IMR-90 (cell line): ENCODE measurements around the gene SLF2. TPM values are rescaled to one million over a fixed set of nuclear protein-coding genes. Genes with fewer than 3 reads are reported as not detected.

Experiments
- ATAC-seq: fragments of 200-7000 bp; cut with Tn5 transposase; 2 replicates; pipeline ENCODE4 v1.9.1; 2020; ENCODE audit warnings: low read depth, mild to moderate bottlenecking, moderate library complexity
- BruUV-seq: library from RNA; stranded (reverse); fragments of 400-500 nt; replicated peaks from 2 replicates; lab custom pipeline; 2021; lab: Mats Ljungman, UMichigan
- CTCF ChIA-PET: fragments of 300-600 bp; formaldehyde crosslinking; extraction: SDS; loops from one replicate; lab custom pipeline; 2021; ENCODE audit warnings: antibody characterized with exemption; lab: Yijun Ruan, JAX
- POLR2A ChIA-PET: fragments of 300-600 bp; sonication (Branson Sonifier 250); formaldehyde crosslinking; loops from one replicate; lab custom pipeline; 2022; ENCODE audit warnings: antibody characterized with exemption; ENCODE audit not compliant: unreplicated experiment; lab: Charles Lee
- DNase-seq: peaks from one replicate; pipeline ENCODE4 v3.0.0; 2013
- H2AFZ ChIP-seq: replicated peaks from 2 replicates; pipeline ENCODE3; 2013; ENCODE audit warnings: low read length, mild to moderate bottlenecking; ENCODE audit not compliant: poor library complexity
- H2AK5ac ChIP-seq: 2 replicates; pipeline ENCODE4 v1.6.1; 2013; ENCODE audit warnings: low read depth, low read length, inconsistent platforms
- H2AK9ac ChIP-seq: replicated peaks from 2 replicates; pipeline ENCODE3; 2013; ENCODE audit warnings: mild to moderate bottlenecking, low read depth, low read length, moderate library complexity; ENCODE audit not compliant: poor library complexity
- H2BK120ac ChIP-seq: 2 replicates; pipeline ENCODE4 v1.6.1; 2013; ENCODE audit warnings: low read depth, low read length, inconsistent platforms
- H2BK15ac ChIP-seq: 3 replicates; pipeline ENCODE4 v1.6.1; 2013; ENCODE audit warnings: low read depth, low read length, inconsistent platforms
- H2BK20ac ChIP-seq: 2 replicates; pipeline ENCODE4 v1.6.1; 2013; ENCODE audit warnings: low read depth, mild to moderate bottlenecking, inconsistent platforms, low read length, moderate library complexity
- H2BK5ac ChIP-seq: 2 replicates; pipeline ENCODE4 v1.6.1; 2013; ENCODE audit warnings: mild to moderate bottlenecking, low read depth, low read length, inconsistent platforms; ENCODE audit not compliant: poor library complexity, severe bottlenecking
- H3K14ac ChIP-seq: replicated peaks from 2 replicates; pipeline ENCODE4 v1.6.1; 2013; ENCODE audit warnings: low read depth, low read length, inconsistent platforms
- H3K18ac ChIP-seq: 2 replicates; pipeline ENCODE4 v1.6.1; 2013; ENCODE audit warnings: low read depth, low read length, control low read depth
- H3K23ac ChIP-seq: 2 replicates; pipeline ENCODE4 v1.6.1; 2013; ENCODE audit warnings: low read depth, low read length, inconsistent platforms
- H3K27ac ChIP-seq: 2 replicates; pipeline ENCODE4 v1.5.1; 2013; ENCODE audit warnings: mild to moderate bottlenecking, control low read depth, low read length; ENCODE audit not compliant: insufficient read depth
- H3K27me3 ChIP-seq: 2 replicates; pipeline ENCODE4 v1.6.1; 2013; ENCODE audit warnings: low read length; ENCODE audit not compliant: control insufficient read depth, insufficient read depth
- H3K36me3 ChIP-seq: 2 replicates; pipeline ENCODE4 v1.6.1; 2013; ENCODE audit warnings: low read length, mixed read lengths; ENCODE audit not compliant: control insufficient read depth, insufficient read depth
- H3K4ac ChIP-seq: 2 replicates; pipeline ENCODE4 v1.6.1; 2013; ENCODE audit warnings: low read depth, low read length, inconsistent platforms
- H3K4me1 ChIP-seq: 2 replicates; pipeline ENCODE4 v1.6.1; 2013; ENCODE audit warnings: low read length, mixed read lengths; ENCODE audit not compliant: control insufficient read depth, insufficient read depth
- H3K4me2 ChIP-seq: 2 replicates; pipeline ENCODE4 v1.6.1; 2013; ENCODE audit warnings: low read depth, mild to moderate bottlenecking, control low read depth, low read length, moderate library complexity
- H3K4me3 ChIP-seq: 2 replicates; pipeline ENCODE4 v1.5.1; 2013; ENCODE audit warnings: low read depth, mild to moderate bottlenecking, control low read depth, low read length, moderate library complexity; ENCODE audit not compliant: insufficient read depth
- H3K56ac ChIP-seq: 2 replicates; pipeline ENCODE4 v1.6.1; 2013; ENCODE audit warnings: low read length, inconsistent platforms; ENCODE audit not compliant: insufficient read depth; ENCODE audit errors: extremely low read depth
- H3K79me1 ChIP-seq, 2 experiments: 2 replicates each; pipeline ENCODE4 v1.6.1; 2013; ENCODE audit warnings: low read length in 2 of 2, inconsistent platforms in 1 of 2, low read depth in 1 of 2
- H3K9ac ChIP-seq: 2 replicates; pipeline ENCODE4 v1.6.1; 2013; ENCODE audit warnings: low read depth, low read length, control low read depth
- H3K9me1 ChIP-seq: 2 replicates; pipeline ENCODE4 v1.6.1; 2013; ENCODE audit warnings: low read length, inconsistent platforms; ENCODE audit not compliant: insufficient read depth
- H3K9me3 ChIP-seq: 2 replicates; pipeline ENCODE4 v1.6.1; 2013; ENCODE audit warnings: low read length; ENCODE audit not compliant: control insufficient read depth, insufficient read depth
- H4K20me1 ChIP-seq: 2 replicates; pipeline ENCODE4 v1.6.1; 2013; ENCODE audit warnings: low read length, inconsistent platforms; ENCODE audit not compliant: insufficient read depth
- H4K5ac ChIP-seq: 2 replicates; pipeline ENCODE4 v1.6.1; 2013; ENCODE audit warnings: mild to moderate bottlenecking, low read depth, low read length, control low read depth
- H4K8ac ChIP-seq, 2 experiments: 2 replicates each; pipeline ENCODE4 v1.6.1; 2013; ENCODE audit warnings: low read depth in 2 of 2, low read length in 2 of 2, control low read depth in 1 of 2, inconsistent platforms in 1 of 2
- H4K91ac ChIP-seq: 2 replicates; pipeline ENCODE4 v1.6.1; 2013; ENCODE audit warnings: low read depth, low read length, inconsistent platforms; ENCODE audit not compliant: insufficient read depth
- BHLHE40 ChIP-seq: fragments of 150-350 bp; IDR thresholded peaks from 2 replicates; pipeline ENCODE4 v1.6.1; 2016; ENCODE audit warnings: mild to moderate bottlenecking, low read depth, low read length
- CEBPB ChIP-seq: IDR thresholded peaks from 2 replicates; pipeline ENCODE4 v1.6.1; 2012; ENCODE audit warnings: low read depth, low read length, improper control_type of control experiment
- CHD1 ChIP-seq: IDR thresholded peaks from 2 replicates; pipeline ENCODE4 v1.6.1; 2012; ENCODE audit warnings: low read depth, low read length, improper control_type of control experiment
- FOS ChIP-seq: fragments of 150-350 bp; IDR thresholded peaks from 2 replicates; pipeline ENCODE4 v1.6.1; 2016; ENCODE audit warnings: low read depth, low read length
- MAFK ChIP-seq: IDR thresholded peaks from 2 replicates; pipeline ENCODE4 v1.6.1; 2012; ENCODE audit warnings: low read depth, low read length, improper control_type of control experiment
- MAZ ChIP-seq: IDR thresholded peaks from 2 replicates; pipeline ENCODE4 v1.6.1; 2012; ENCODE audit warnings: low read depth, mild to moderate bottlenecking, low read length, improper control_type of control experiment, moderate library complexity, borderline replicate concordance
- MXI1 ChIP-seq: IDR thresholded peaks from 2 replicates; pipeline ENCODE4 v1.6.1; 2012; ENCODE audit warnings: low read depth, mild to moderate bottlenecking, low read length, moderate library complexity, borderline replicate concordance
- NFE2L2 ChIP-seq: fragments of 150-350 bp; IDR thresholded peaks from 2 replicates; pipeline ENCODE4 v1.6.1; 2016; ENCODE audit warnings: low read depth, mild to moderate bottlenecking, low read length
- POLR2A ChIP-seq: IDR thresholded peaks from 2 replicates; pipeline ENCODE4 v1.6.1; 2012; ENCODE audit warnings: mild to moderate bottlenecking, low read depth, low read length
- RAD21 ChIP-seq: IDR thresholded peaks from 2 replicates; pipeline ENCODE4 v1.6.1; 2012; ENCODE audit warnings: low read length, improper control_type of control experiment
- RCOR1 ChIP-seq: IDR thresholded peaks from 2 replicates; pipeline ENCODE4 v1.6.1; 2012; ENCODE audit warnings: mild to moderate bottlenecking, low read length, improper control_type of control experiment; ENCODE audit not compliant: insufficient replicate concordance
- RFX5 ChIP-seq: IDR thresholded peaks from 2 replicates; pipeline ENCODE4 v1.8.0; 2012; ENCODE audit warnings: low read depth, mild to moderate bottlenecking, low read length, moderate library complexity
- SMC3 ChIP-seq: fragments of 150-350 bp; IDR thresholded peaks from 2 replicates; pipeline ENCODE4 v1.6.1; 2016; ENCODE audit warnings: low read depth, mild to moderate bottlenecking, antibody characterized with exemption, low read length, moderate library complexity
- WGBS, 2 experiments: methylation state at CpG; one replicate each; pipeline versions ENCODE4 v1.1.5 to v1.1.7; 2013; ENCODE audit warnings: missing lambda C conversion rate in 2 of 2; ENCODE audit not compliant: insufficient read length in 1 of 2; ENCODE audit errors: extremely low coverage in 2 of 2; 5-methylcytosine and 5-hydroxymethylcytosine counted together
- dilution Hi-C: fragments of 300-500 bp; cut with HindIII; formaldehyde crosslinking; loops from one replicate; pipeline ENCODE4 v1.14.3; 2018; ENCODE audit warnings: low sequenced_read_pairs; ENCODE audit not compliant: unreplicated experiment
- in situ Hi-C: fragments of 300-500 bp; cut with MboI; formaldehyde crosslinking; loops from 3 replicates; pipeline ENCODE4 v1.14.3; 2019; ENCODE audit warnings: low sequenced_read_pairs, inconsistent platforms, mixed read lengths
- intact Hi-C: fragments of 100-400 bp; cut with micrococcal nuclease; formaldehyde crosslinking; loops from 2 replicates; pipeline ENCODE4 v1.10.0; 2022
- polyA plus RNA-seq, 3 experiments: library from polyadenylated mRNA; depleted of rRNA; stranded (reverse); fragments of >200 nt; gene quantifications; 2 replicates each; pipeline ENCODE4 v1.2.3, GENCODE V29; 2012; ENCODE audit warnings: low replicate concordance in 1 of 3
- total RNA-seq: library from RNA; depleted of rRNA; stranded (reverse); fragments of >200 nt; gene quantifications from 2 replicates; pipeline ENCODE4 v1.2.3, GENCODE V29; 2012
- TF ChIP-seq, protein P1 (sequence below): conservative IDR thresholded peaks from 2 replicates; pipeline ENCODE4 v1.5.1; 2012; ENCODE audit warnings: mild to moderate bottlenecking, low read depth, low read length, improper control_type of control experiment
- TF ChIP-seq, protein P2 (sequence below): fragments of 150-350 bp; IDR thresholded peaks from 2 replicates; pipeline ENCODE4 v1.6.1; 2016; ENCODE audit warnings: low read depth, mild to moderate bottlenecking, low read length, moderate library complexity, borderline replicate concordance
- TF ChIP-seq, protein P3 (sequence below): fragments of 150-350 bp; IDR thresholded peaks from 2 replicates; pipeline ENCODE4 v1.6.1; 2017; ENCODE audit warnings: mild to moderate bottlenecking, antibody characterized with exemption, low read length, low read depth

SLF2 gene
- total and polyA plus RNA-seq, 2 of the 4 experiments (the other 2 are of a cell fraction), result 8.5 to 21.7 TPM

DNA sequence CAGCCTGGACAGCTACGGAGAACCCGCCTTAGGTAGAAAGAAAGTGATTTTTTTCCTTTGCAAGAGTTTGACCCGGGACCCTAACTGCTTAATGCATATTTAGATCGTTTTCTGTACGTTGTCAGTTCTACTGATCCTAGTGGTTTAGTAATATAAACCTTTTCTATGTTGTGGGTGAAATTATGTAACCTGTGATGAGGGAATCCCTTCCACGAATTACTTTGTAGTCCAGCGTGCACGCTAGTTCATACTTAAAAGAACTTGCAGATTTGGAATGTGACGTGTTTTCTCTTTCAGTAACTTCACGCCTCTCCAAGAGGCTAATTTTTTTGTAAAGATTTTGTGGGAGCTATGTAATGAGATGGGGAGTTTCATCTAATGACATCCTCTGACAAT lies 705 bp downstream of the SLF2 start:
- Histone ChIP-seq H2BK20ac (no peak overlapping the region), H3K27ac (no peak overlapping the region), H3K23ac (no peak overlapping the region), H3K36me3 (peaks cover 9% of the 10 kb centered on the region), H2BK120ac (no peak overlapping the region), H3K4me2 (peak overlapping the region; percentile 94), H3K4me3 (peak overlapping the region; percentile 87), H3K56ac (no peak overlapping the region; the same call in 1 of the 2 replicates), H2AFZ (peak overlapping the region; percentile 90), H3K9me3 (no peaks in the 10 kb centered on the region), H3K14ac (no peak overlapping the region), H4K20me1 (peaks cover 23% of the 10 kb centered on the region), H2AK5ac (no peak overlapping the region), H2AK9ac (no peak overlapping the region), H4K91ac (no peak overlapping the region), H3K27me3 (no peaks in the 10 kb centered on the region), H4K8ac (no peak overlapping the region; a peak in 1 of 4 replicates), H3K9me1 (peaks cover 6% of the 10 kb centered on the region; the same call in 1 of the 2 replicates), H2BK15ac (no peak overlapping the region), H3K18ac (no peak overlapping the region; the same call in 1 of the 2 replicates), H3K9ac (peak overlapping the region; percentile 50; the same call in 1 of the 2 replicates), H3K79me1 (peaks cover 18 to 39% of the 10 kb centered on the region in 2 experiments), H4K5ac (no peak overlapping the region), H3K4ac (no peak overlapping the region), H3K4me1 (peaks cover 4% of the 10 kb centered on the region), H2BK5ac (peak overlapping the region; percentile 38)
- BruUV-seq, result no TSS peak
- intact Hi-C loops, result no loop called here
- TF ChIP-seq CEBPB (no peak), MAFK (no peak), FOS (no peak), POLR2A (no peak), NFE2L2 (no peak), CHD1 (no peak), RAD21 (no peak), RCOR1 (no peak), RFX5 (no peak), BHLHE40 (no peak), MAZ (no peak), MXI1 (no peak), SMC3 (no peak)
- TF ChIP-seq, protein P1, sequence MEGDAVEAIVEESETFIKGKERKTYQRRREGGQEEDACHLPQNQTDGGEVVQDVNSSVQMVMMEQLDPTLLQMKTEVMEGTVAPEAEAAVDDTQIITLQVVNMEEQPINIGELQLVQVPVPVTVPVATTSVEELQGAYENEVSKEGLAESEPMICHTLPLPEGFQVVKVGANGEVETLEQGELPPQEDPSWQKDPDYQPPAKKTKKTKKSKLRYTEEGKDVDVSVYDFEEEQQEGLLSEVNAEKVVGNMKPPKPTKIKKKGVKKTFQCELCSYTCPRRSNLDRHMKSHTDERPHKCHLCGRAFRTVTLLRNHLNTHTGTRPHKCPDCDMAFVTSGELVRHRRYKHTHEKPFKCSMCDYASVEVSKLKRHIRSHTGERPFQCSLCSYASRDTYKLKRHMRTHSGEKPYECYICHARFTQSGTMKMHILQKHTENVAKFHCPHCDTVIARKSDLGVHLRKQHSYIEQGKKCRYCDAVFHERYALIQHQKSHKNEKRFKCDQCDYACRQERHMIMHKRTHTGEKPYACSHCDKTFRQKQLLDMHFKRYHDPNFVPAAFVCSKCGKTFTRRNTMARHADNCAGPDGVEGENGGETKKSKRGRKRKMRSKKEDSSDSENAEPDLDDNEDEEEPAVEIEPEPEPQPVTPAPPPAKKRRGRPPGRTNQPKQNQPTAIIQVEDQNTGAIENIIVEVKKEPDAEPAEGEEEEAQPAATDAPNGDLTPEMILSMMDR, result no peak
- TF ChIP-seq, protein P2, sequence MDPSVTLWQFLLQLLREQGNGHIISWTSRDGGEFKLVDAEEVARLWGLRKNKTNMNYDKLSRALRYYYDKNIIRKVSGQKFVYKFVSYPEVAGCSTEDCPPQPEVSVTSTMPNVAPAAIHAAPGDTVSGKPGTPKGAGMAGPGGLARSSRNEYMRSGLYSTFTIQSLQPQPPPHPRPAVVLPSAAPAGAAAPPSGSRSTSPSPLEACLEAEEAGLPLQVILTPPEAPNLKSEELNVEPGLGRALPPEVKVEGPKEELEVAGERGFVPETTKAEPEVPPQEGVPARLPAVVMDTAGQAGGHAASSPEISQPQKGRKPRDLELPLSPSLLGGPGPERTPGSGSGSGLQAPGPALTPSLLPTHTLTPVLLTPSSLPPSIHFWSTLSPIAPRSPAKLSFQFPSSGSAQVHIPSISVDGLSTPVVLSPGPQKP, result no peak
- TF ChIP-seq, protein P3, sequence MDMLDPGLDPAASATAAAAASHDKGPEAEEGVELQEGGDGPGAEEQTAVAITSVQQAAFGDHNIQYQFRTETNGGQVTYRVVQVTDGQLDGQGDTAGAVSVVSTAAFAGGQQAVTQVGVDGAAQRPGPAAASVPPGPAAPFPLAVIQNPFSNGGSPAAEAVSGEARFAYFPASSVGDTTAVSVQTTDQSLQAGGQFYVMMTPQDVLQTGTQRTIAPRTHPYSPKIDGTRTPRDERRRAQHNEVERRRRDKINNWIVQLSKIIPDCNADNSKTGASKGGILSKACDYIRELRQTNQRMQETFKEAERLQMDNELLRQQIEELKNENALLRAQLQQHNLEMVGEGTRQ, result no peak
- no CpG with 5 or more reads among the region's 10 CpGs for WGBS, 2 experiments
- dilution Hi-C loops, result no loop called here
- in situ Hi-C loops, result no loop called here
- ATAC-seq (no peak), DNase-seq (no peak)
- ChIA-PET POLR2A (interaction anchor here (0.6 kb wide), 1 partner anchor 378 kb away, joined by 10 read pairs; the partner anchor contains the start of gene HIF1AN), CTCF (interaction anchor here (0.6 kb wide), 1 partner anchor 41 kb away, joined by 4 read pairs; no protein-coding TSS in a partner anchor)
